ENCODE measurements around the gene ORM1.
"Not testable (repeated sequence)": the region's sequence is repeated elsewhere in the genome, so short reads cannot be mapped to it uniquely, and the experiment has no call there.

The ORM1 gene

DNA sequence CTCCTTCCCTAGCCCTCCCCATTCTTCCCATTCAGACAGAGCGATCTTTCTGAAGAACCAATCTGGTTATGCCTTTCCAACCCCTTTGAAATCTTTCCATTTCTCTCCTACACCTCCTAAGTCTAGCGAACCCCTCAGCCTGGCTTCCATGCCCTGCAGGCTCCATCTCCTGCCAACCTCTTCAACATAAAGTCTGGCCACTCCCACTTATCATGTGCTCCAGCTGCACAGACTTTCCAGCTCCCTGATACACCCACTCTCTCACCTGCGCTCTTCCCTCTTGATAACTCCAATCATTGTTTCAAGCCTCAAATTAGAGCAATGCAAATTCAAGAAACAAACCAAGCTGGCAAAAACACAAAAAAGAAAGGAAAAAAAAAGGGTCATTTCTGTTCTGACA lies 3.8 kb upstream of the ORM1 start:
- no peak overlapping the region for H3K4me3 ChIP-seq (ENCODE audit: low read length)
- no peak for DNase-seq (ENCODE audit: low read depth)
- TF ChIP-seq, protein P1, sequence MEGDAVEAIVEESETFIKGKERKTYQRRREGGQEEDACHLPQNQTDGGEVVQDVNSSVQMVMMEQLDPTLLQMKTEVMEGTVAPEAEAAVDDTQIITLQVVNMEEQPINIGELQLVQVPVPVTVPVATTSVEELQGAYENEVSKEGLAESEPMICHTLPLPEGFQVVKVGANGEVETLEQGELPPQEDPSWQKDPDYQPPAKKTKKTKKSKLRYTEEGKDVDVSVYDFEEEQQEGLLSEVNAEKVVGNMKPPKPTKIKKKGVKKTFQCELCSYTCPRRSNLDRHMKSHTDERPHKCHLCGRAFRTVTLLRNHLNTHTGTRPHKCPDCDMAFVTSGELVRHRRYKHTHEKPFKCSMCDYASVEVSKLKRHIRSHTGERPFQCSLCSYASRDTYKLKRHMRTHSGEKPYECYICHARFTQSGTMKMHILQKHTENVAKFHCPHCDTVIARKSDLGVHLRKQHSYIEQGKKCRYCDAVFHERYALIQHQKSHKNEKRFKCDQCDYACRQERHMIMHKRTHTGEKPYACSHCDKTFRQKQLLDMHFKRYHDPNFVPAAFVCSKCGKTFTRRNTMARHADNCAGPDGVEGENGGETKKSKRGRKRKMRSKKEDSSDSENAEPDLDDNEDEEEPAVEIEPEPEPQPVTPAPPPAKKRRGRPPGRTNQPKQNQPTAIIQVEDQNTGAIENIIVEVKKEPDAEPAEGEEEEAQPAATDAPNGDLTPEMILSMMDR (conservative IDR thresholded peaks at IDR 0.05; ENCODE audit: low read depth, low read length) = no peak

DNA sequence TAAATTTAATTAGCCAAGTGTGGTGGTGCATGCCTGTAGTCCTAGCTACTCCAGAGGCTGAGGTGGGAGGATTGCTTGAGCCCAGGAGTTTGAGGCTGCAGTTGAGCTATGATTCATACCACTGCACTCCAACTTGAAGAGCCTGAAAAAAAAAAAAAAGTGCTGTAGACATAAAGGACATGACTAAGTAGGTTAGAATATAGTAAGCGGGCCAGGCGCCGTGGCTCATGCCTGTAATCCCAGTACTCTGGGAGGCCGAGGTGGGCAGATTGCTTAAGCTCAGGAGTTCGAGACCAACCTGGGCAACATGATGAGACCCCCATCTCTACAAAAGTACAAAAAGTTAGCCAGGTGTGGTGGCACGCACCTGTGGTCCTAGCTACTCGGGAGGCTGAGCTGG lies 2.2 kb upstream of the ORM1 start:
- not testable (repeated sequence) for DNase-seq (ENCODE audit: low read depth); H3K4me3 ChIP-seq (ENCODE audit: low read length)

DNA sequence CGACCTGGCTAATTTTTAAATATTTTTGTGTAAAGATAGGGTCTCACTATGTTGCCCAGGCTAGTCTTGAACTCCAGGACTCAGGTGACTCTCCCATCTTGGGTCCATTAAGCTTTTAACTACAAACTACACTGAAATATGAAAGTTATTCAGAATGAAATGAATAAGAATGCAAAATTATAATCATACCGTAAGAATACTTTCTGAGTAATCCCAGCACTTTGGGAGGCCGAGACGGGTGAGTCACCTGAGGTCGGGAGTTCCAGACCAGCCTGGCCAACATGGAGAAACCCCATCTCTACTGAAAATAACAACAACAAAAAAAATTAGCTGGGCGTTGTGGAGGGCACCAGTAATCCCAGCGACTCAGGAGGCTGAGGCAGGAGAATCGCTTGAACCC lies 1.1 kb upstream of the ORM1 start:
- no peak overlapping the region for H3K4me3 ChIP-seq (ENCODE audit: low read length)
- no peak for DNase-seq (ENCODE audit: low read depth)
- TF ChIP-seq, protein P1 (conservative IDR thresholded peaks at IDR 0.05; ENCODE audit: low read depth, low read length) = no peak

DNA sequence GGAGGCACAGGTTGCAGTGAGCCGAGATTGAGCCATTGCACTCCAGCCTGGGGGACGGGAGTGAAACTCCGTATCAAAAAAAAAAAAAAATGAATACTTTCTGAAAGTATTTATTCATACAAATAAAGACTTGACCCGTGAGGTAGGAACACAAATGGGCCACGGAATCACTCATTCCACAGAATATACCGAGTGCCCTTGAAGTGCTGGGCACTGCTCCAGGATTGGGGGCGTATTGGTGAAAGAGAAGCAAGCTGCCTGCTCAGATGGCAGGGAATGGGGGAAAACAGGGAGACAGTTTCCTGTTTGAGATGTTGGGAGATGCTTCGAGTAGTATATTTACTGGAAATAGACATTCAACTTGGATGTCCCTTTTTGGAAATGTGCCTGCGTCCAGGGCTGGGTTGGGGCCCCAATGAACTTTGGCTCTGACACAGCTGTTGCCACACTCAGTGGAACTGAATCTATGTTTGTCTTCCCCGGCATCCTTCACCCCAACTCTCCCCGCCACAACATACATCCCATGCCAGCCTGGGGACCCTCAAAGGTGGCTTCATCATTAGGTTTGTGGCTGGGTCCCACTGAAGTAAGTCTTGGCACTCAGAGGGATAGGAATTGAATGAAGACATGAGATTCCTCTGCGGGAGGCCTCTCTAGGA lies 609 bp upstream of the ORM1 start:
- not testable (repeated sequence) for H3K4me3 ChIP-seq (ENCODE audit: low read length); DNase-seq (ENCODE audit: low read depth)

DNA sequence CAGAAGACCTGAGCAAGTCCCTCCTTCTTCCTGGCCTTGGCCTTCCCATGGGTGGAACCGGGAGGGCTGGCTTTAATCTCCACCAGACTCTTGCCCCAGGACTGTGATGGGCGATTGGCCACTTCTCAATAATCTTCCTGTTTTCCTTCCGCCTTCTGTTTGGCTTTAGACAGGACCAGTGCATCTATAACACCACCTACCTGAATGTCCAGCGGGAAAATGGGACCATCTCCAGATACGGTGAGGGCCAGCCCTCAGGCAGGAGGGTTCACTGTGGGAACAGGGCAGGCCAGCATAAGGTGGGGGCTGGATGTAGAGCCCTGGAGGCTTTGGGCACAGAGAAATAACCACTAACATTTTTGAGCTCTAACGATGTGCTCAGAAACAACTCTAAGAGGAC lies 951 bp downstream of the ORM1 start:
- not testable (repeated sequence) for DNase-seq (ENCODE audit: low read depth); H3K4me3 ChIP-seq (ENCODE audit: low read length)

DNA sequence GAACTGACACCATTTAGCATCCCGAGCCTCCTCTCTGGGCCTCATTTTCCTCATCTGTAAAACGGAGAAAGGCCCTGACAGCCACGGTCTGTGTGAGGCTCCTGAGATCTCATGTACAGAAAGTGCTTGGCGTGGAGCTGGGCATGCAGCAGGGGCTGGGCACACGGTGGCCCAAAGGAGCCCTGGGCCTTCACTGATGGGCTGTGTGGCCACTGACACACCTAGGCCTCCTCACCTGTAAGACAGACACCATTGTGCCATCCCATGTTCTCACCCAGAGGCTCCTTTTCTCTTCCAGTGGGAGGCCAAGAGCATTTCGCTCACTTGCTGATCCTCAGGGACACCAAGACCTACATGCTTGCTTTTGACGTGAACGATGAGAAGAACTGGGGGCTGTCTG lies 1.6 kb downstream of the ORM1 start:
- DNase-seq (ENCODE audit: low read depth) = no peak
- no peak overlapping the region for H3K4me3 ChIP-seq (ENCODE audit: low read length)
- TF ChIP-seq, protein P1 (conservative IDR thresholded peaks at IDR 0.05; ENCODE audit: low read depth, low read length) = no peak

DNA sequence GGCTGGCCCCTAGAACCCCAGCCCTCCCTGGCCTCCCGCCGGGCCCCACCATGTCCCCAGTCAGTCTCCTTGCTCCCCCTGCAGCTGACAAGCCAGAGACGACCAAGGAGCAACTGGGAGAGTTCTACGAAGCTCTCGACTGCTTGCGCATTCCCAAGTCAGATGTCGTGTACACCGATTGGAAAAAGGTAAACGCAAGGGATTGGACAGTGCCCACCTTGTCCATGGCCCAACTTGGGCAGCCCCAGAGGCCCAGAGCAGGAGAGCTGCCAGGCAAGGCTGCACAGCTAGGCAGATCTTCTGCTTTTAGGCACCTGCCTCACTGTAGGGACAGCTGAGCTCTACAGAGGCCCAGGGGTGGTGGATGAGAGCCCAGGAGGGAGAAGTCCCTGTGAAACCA lies 2.1 kb downstream of the ORM1 start:
- not testable (repeated sequence) for H3K4me3 ChIP-seq (ENCODE audit: low read length); DNase-seq (ENCODE audit: low read depth)

DNA sequence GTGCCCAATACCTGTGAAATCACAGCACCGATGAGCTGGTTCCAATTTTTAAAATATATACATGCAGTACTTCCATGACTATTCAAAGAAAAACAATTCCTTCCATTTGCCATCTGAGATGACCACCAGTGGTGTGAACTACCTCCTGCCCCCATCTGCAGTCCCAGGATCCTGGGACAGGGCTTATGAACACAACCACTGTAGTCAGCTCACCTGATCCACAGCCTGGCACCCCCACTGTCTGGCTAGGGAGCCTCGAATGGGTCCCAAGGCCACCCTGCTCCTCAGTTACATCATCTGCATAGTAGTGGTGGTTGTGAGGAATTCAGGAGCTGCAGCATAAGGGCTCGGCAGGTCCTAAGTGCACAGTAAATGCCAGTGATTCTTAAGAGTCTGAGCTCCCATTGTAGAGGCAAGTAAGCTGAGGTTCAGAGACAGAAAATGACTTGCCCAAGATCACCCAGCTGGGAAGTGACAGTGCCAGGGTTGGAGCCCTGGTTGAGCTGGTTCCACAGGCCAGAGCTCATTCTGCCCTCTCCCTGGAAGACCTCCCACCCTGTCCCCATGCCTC lies 2.9 kb downstream of the ORM1 start:
- not testable (repeated sequence) for DNase-seq (ENCODE audit: low read depth)

DNA sequence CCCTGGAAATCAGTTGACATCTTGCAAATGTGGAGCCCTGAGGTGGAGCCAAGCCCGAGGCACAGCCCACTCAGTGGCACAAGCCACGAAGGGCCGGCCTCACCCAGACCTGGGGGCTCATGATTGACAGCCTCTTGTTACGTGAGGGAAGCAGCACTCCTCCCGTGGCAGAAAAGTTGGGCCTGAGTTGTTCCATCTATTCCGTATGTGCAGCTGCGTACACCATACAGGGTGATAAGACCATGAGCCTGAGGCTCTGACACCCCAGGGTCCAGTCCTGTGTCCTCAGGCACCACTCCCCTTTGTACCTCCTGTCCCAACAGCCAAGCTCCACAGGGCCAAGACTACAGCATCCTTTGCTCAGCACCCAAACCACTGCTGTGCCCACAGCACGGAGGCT lies 4.9 kb downstream of the ORM1 start:
- no peak for DNase-seq (ENCODE audit: low read depth)

More for the DNA sequence above, 2.9 kb downstream of the ORM1 start:
- not testable (repeated sequence) for H3K4me3 ChIP-seq (ENCODE audit: low read length)

DNA sequence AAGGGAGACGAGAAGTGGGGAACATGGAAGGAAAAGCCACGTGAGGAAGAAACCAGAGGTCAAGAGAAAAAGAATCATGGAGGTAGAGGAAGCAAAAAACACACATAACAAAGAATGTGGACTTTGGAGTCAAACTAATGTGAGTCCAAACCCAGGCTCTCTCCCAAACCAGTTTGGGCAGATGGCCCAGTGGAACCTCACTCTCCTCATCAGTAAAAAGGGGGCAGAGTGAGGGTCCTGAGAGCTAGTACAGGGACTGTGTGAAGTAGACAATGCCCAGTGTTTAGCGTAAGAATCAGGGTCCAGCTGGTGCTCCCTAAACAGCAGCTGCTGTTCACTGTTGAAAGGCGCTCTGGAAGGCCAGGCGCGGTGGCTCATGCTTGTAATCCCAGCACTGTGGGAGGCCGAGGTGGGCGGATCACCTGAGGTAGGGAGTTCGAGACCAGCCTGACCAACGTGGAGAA lies 5.5 kb downstream of the ORM1 start:
- not testable (repeated sequence) for H3K4me3 ChIP-seq (ENCODE audit: low read length); DNase-seq (ENCODE audit: low read depth)

More for the DNA sequence above, 4.9 kb downstream of the ORM1 start:
- no peak overlapping the region for H3K4me3 ChIP-seq (ENCODE audit: low read length)
- TF ChIP-seq, protein P1 (conservative IDR thresholded peaks at IDR 0.05; ENCODE audit: low read depth, low read length) = no peak

DNA sequence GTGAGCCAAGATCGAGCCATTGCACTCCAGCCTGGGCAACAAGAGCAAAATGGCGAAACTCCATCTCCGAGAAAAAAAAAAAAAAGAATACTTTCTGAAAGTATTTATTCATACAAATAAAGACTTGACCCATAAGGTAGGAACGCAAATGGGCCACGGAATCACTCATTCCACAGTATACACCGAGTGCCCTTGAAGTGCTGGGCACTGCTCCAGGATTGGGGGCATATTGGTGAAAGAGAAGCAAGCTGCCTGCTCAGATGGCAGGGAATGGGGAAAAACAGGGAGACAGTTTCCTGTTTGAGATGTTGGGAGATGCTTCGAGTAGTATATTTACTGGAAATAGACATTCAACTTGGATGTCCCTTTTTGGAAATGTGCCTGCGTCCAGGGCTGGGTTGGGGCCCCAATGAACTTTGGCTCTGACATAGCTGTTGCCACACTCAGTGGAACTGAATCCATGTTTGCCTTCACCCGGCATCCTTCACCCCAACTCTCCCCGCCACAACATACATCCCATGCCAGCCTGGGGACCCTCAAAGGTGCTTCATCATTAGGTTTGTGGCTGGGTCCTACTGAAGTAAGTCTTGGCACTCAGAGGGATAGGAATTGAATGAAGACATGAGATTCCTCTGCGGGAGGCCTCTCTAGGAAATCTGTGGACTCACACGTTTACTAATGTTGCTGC lies 6.2 kb downstream of the ORM1 start:
- not testable (repeated sequence) for DNase-seq (ENCODE audit: low read depth); H3K4me3 ChIP-seq (ENCODE audit: low read length)

DNA sequence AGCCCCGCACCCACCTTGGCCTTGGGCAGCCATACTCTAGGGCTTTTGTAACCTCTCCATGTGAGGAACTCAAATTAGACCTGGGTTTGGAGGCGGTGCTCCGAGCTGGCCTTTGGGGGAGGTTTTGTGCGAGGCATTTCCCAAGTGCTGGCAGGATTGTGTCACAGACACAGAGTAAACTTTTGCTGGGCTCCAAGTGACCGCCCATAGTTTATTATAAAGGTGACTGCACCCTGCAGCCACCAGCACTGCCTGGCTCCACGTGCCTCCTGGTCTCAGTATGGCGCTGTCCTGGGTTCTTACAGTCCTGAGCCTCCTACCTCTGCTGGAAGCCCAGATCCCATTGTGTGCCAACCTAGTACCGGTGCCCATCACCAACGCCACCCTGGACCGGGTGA lies 6.7 kb downstream of the ORM1 start, which contains the start of gene ORM2:
ORM2 (plus strand) TSS at position 245 of the 398 bp plus-strand sequence; CDS start at position 281, 36 bp downstream.
- H3K4me3 ChIP-seq (ENCODE audit: low read length) = not testable (repeated sequence)

More for the DNA sequence above, 6.7 kb downstream of the ORM1 start, which contains the start of gene ORM2:
- DNase-seq (ENCODE audit: low read depth) = not testable (repeated sequence)
